Activated naive CD8-positive, alpha-beta T cell treated with anti-CD3 and anti-CD28 coated beads for 36 hours (primary cell): ENCODE measurements around the gene AMMECR1. TPM values are rescaled to one million over a fixed set of nuclear protein-coding genes. Genes with fewer than 3 reads are reported as not detected.
A peak's percentile ranks its signal among the peaks of the same experiment; 100 is the strongest.

Source experiments
- DNase-seq: peaks from one replicate; pipeline ENCODE4 v3.0.0; 2021
- H3K27ac Mint-ChIP-seq: one replicate; pipeline ENCODE4 v1.8.0; 2022; ENCODE audit warnings: mild to moderate bottlenecking, moderate library complexity, mixed read lengths
- H3K27me3 Mint-ChIP-seq: one replicate; pipeline ENCODE4 v1.8.0; 2022; ENCODE audit warnings: mild to moderate bottlenecking, mixed read lengths
- H3K36me3 Mint-ChIP-seq: one replicate; pipeline ENCODE4 v1.8.0; 2021; ENCODE audit warnings: mild to moderate bottlenecking, mixed read lengths
- H3K4me1 Mint-ChIP-seq: one replicate; pipeline ENCODE4 v1.8.0; 2021; ENCODE audit warnings: mixed read lengths
- H3K4me3 Mint-ChIP-seq: one replicate; pipeline ENCODE4 v1.8.0; 2022; ENCODE audit warnings: mild to moderate bottlenecking, moderate library complexity, mixed read lengths
- H3K9me3 Mint-ChIP-seq: one replicate; pipeline ENCODE4 v1.8.0; 2022; ENCODE audit warnings: mixed read lengths
- total RNA-seq, 2 experiments: library from RNA; stranded (reverse); gene quantifications; one replicate each; pipeline ENCODE4 v1.2.3, GENCODE V29; 2021

Gene AMMECR1
- total RNA-seq, 2 experiments from 2014 or later = 11.6 to 11.8 TPM

- Mint-ChIP-seq H3K36me3 (peaks cover 9% of the 10 kb centered on the region), H3K27me3 (no peaks in the 10 kb centered on the region), H3K4me1 (peaks cover 11% of the 10 kb centered on the region), H3K27ac (no peak overlapping the region), H3K4me3 (no peak overlapping the region), H3K9me3 (no peaks in the 10 kb centered on the region)
- DNase-seq = no peak
Observed at GRCh38 chrX:110218591-110218990, 99.3 kb downstream of the AMMECR1 start.

GRCh38 chrX:110216027-110216426 is 101.9 kb downstream of the AMMECR1 start:
- Mint-ChIP-seq H3K36me3 (peaks cover 5% of the 10 kb centered on the region), H3K9me3 (no peaks in the 10 kb centered on the region), H3K4me1 (peaks cover 9% of the 10 kb centered on the region), H3K27me3 (no peaks in the 10 kb centered on the region), H3K4me3 (no peak overlapping the region), H3K27ac (no peak overlapping the region)
- DNase-seq = no peak

DNA sequence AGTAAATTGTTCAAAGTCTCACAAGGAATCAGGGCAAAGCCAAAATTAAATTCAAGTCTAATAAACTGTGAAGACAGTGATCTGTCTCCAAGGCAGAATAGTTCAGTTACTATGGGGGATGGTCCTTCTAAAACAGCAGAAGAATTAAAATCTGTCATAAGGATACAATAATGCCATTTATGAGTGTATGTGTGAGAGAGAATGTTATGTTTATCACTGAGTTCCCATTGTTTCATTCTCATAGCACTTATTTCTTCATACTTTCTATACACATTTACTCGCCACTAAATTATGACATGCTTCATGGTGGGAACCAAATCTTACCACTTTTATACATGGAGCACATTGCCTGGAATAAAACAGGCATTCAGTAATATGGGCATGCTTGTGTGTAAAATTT is 102.5 kb downstream of the AMMECR1 start:
- no peaks in the 10 kb centered on the region for H3K27me3 Mint-ChIP-seq
- H3K36me3 Mint-ChIP-seq = peaks cover 5% of the 10 kb centered on the region
- no peak for DNase-seq
- H3K27ac Mint-ChIP-seq = no peak overlapping the region
- peaks cover 9% of the 10 kb centered on the region for H3K4me1 Mint-ChIP-seq
- no peak overlapping the region for H3K4me3 Mint-ChIP-seq
- H3K9me3 Mint-ChIP-seq = no peaks in the 10 kb centered on the region

DNA sequence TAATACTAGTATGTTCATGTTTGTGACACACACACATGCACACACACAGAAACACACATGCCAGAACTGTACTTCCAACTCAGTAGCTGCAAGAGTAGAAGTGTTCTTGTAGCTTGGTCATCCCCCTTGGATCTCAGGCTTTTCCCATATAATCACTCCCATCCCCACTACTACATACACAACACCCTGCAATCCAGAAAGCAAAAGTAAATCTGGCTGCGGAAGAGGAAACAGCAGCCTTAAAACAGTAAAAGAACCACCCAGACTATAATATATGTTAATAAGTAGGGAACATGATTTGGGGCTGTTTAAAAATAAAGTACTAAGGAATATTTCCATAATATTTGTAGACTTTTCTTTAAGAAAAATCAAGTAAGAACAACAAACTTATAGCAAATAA is 103.2 kb downstream of the AMMECR1 start:
- Mint-ChIP-seq H3K27me3 (no peaks in the 10 kb centered on the region), H3K4me3 (no peak overlapping the region)

DNA sequence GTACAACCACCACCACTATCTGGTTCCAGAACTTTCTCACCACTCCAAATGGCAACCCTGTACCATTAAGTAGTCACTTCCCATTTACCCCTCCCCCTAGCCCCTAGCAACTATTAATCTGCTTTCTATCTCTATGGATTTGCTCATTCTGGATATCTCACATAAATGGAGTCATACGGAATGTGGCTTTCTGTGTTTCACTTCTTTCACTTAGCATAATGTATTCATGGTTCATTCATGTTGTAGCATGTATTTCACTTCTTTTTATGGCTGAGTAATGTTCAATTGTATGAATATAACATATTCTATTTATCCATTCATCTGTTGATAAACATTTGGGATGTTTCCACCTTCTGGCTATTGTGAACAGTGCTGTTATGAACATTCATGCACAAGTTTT is 104.7 kb downstream of the AMMECR1 start:
- H3K27me3 Mint-ChIP-seq = no peaks in the 10 kb centered on the region
- peaks cover 4% of the 10 kb centered on the region for H3K4me1 Mint-ChIP-seq
- no peak for DNase-seq
- peaks cover 5% of the 10 kb centered on the region for H3K36me3 Mint-ChIP-seq
- no peak overlapping the region for H3K4me3 Mint-ChIP-seq
- H3K9me3 Mint-ChIP-seq = no peaks in the 10 kb centered on the region
- H3K27ac Mint-ChIP-seq = no peak overlapping the region

More for the DNA sequence above, 103.2 kb downstream of the AMMECR1 start:
- Mint-ChIP-seq H3K27ac (no peak overlapping the region), H3K36me3 (peaks cover 5% of the 10 kb centered on the region), H3K9me3 (no peaks in the 10 kb centered on the region), H3K4me1 (peaks cover 6% of the 10 kb centered on the region)
- no peak for DNase-seq

DNA sequence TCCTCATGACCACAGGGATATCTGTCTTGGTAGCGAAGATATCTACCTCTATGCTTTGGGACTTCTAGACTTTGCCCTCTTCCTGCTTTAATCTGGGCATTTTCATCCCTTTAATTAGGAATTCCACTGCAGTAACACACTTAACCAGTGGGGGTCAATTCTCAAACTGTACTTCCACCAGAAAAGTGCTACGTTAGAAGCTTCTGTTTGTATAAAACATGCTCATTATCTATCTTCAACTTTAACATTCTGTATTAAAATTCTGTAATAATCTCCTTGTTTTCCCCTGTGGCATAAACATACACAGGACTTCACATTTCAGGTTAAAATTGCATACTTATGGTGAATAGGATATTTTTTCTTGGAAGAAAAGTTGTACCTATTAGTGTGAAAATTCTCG is 105.6 kb downstream of the AMMECR1 start:
- no peak overlapping the region for H3K4me3 Mint-ChIP-seq
- H3K27ac Mint-ChIP-seq = no peak overlapping the region
- H3K27me3 Mint-ChIP-seq = no peaks in the 10 kb centered on the region
- peaks cover 5% of the 10 kb centered on the region for H3K36me3 Mint-ChIP-seq
- H3K4me1 Mint-ChIP-seq = peaks cover under 1% of the 10 kb centered on the region
- no peaks in the 10 kb centered on the region for H3K9me3 Mint-ChIP-seq
- DNase-seq = no peak

- no peak overlapping the region for H3K4me3 Mint-ChIP-seq
- no peaks in the 10 kb centered on the region for H3K9me3 Mint-ChIP-seq
- DNase-seq = no peak
- no peaks in the 10 kb centered on the region for H3K27me3 Mint-ChIP-seq
- peaks cover 2% of the 10 kb centered on the region for H3K4me1 Mint-ChIP-seq
- H3K27ac Mint-ChIP-seq = no peak overlapping the region
- H3K36me3 Mint-ChIP-seq = peaks cover 4% of the 10 kb centered on the region
Observed at GRCh38 chrX:110211340-110211739, 106.5 kb downstream of the AMMECR1 start.

DNA sequence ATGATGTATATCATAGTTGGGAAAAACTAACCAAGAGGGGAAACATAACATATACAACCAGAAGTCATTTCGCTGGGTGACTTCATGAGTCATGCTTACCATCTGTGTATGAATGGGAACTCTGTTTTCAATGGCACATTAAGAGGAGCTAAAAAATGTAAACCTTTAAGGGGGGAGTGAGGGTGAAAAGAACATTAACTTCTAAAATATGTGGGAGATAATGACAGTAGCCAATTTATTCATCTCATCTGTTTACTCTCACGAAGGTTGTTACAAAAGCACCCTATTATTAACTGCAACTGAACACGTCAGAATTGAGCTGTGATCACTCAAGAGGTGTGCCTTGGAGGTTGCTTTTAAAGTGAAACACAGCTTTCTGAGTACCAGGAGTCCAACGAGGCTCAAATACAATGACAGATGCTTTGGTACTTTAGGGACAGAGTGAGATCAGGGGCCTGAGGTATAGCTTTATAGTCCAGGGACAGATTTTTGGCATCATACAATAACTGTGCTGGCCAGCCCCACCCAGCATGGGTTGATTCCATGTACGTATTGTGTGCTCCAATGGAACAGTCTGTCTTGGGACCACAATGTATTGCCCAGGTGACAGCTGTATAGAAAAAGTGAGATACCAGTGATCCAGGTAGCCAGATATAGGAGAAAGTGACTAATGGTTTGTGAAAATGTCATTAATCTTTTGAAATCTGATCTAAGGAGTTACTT is 107.3 kb downstream of the AMMECR1 start:
- H3K27ac Mint-ChIP-seq = no peak overlapping the region
- H3K4me1 Mint-ChIP-seq = peaks cover 2% of the 10 kb centered on the region
- H3K27me3 Mint-ChIP-seq = no peaks in the 10 kb centered on the region
- no peak for DNase-seq
- no peak overlapping the region for H3K4me3 Mint-ChIP-seq
- peaks cover 3% of the 10 kb centered on the region for H3K36me3 Mint-ChIP-seq
- no peaks in the 10 kb centered on the region for H3K9me3 Mint-ChIP-seq

GRCh38 chrX:110208092-110208491 is 109.8 kb downstream of the AMMECR1 start:
- H3K4me1 Mint-ChIP-seq = peaks cover 9% of the 10 kb centered on the region
- H3K36me3 Mint-ChIP-seq = no peaks in the 10 kb centered on the region
- H3K4me3 Mint-ChIP-seq = no peak overlapping the region
- no peaks in the 10 kb centered on the region for H3K27me3 Mint-ChIP-seq
- no peak for DNase-seq
- H3K9me3 Mint-ChIP-seq = no peaks in the 10 kb centered on the region
- no peak overlapping the region for H3K27ac Mint-ChIP-seq

- DNase-seq = no peak
- H3K27me3 Mint-ChIP-seq = no peaks in the 10 kb centered on the region
- no peak overlapping the region for H3K27ac Mint-ChIP-seq
- H3K4me3 Mint-ChIP-seq = no peak overlapping the region
- H3K4me1 Mint-ChIP-seq = peaks cover 9% of the 10 kb centered on the region
- no peaks in the 10 kb centered on the region for H3K36me3 Mint-ChIP-seq
- H3K9me3 Mint-ChIP-seq = no peaks in the 10 kb centered on the region
Observed at GRCh38 chrX:110204986-110205385, 112.9 kb downstream of the AMMECR1 start.

- Mint-ChIP-seq H3K4me1 (peaks cover 9% of the 10 kb centered on the region), H3K9me3 (no peaks in the 10 kb centered on the region), H3K36me3 (no peaks in the 10 kb centered on the region), H3K4me3 (no peak overlapping the region), H3K27ac (no peak overlapping the region), H3K27me3 (no peaks in the 10 kb centered on the region)
- DNase-seq = no peak
Observed at GRCh38 chrX:110201799-110202198, 116.1 kb downstream of the AMMECR1 start.

DNA sequence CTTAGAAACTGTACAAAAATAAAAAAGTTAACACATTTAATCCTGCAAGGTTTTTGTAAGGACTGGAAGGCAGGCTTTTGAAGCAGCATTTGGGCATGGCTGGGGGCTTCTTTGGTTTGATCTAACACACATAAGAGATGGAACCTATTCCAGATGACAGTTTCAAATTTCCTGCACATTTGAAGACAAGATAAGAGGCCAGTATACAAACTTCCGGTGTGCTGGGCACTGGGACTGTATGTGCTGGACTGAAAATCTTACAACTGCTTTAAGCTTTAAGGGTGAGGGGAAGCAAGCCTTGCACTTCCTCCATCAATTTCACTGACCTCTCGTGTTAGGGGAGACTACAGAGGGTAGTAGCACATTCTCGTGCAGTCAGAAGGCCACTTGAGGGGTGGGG is 122.9 kb downstream of the AMMECR1 start:
- H3K4me3 Mint-ChIP-seq = no peak overlapping the region
- no peaks in the 10 kb centered on the region for H3K36me3 Mint-ChIP-seq
- no peaks in the 10 kb centered on the region for H3K9me3 Mint-ChIP-seq
- no peaks in the 10 kb centered on the region for H3K4me1 Mint-ChIP-seq
- no peak overlapping the region for H3K27ac Mint-ChIP-seq
- DNase-seq = no peak
- no peaks in the 10 kb centered on the region for H3K27me3 Mint-ChIP-seq

DNA sequence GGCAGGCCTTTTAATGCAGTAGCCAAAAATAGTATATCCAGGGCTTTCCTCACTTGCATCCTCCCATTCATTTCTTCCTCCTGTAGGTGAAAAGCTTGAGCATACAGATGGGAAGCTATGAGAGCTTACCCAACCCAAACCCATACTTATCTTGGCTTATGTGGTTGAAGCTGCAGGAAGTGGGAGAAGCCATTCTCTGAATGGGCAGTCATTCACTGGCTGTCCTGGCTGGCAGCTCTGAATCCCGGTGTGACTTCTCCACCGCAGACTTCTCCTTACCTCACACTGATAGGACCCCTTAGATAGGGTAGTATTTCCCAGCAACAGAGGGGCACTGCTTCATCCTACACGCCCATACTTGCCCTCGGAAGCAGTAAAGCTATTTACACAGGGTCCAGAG is 125.4 kb downstream of the AMMECR1 start:
- Mint-ChIP-seq H3K27me3 (no peaks in the 10 kb centered on the region), H3K27ac (no peak overlapping the region), H3K4me3 (no peak overlapping the region), H3K4me1 (peaks cover 13% of the 10 kb centered on the region), H3K9me3 (peaks cover 3% of the 10 kb centered on the region), H3K36me3 (peaks cover 1% of the 10 kb centered on the region)
- DNase-seq = no peak

- no peak overlapping the region for H3K4me3 Mint-ChIP-seq
Observed at GRCh38 chrX:110188701-110189558, 129.0 kb downstream of the AMMECR1 start.

DNA sequence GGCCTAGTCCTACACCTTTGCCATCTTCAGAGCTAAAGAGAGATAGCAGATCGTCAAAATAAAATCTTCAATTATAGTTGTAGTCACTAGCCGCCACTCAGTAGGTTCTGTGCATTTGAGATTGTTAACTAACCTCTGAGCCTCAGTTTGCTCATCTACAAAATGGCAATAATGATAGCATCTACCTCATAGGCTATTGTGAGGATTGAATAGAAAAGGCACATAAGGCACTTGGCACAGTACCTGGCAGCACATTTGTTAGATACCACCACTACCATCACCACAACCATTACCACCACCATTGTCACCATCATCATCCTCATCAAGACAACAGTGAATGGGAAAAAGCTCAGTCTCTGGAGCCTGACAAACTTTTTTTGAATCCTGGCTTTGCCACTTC is 134.6 kb downstream of the AMMECR1 start:
- DNase-seq = no peak
- peaks cover 5% of the 10 kb centered on the region for H3K9me3 Mint-ChIP-seq
- H3K4me3 Mint-ChIP-seq = no peak overlapping the region
- peaks cover 4% of the 10 kb centered on the region for H3K4me1 Mint-ChIP-seq
- H3K27ac Mint-ChIP-seq = no peak overlapping the region
- no peaks in the 10 kb centered on the region for H3K27me3 Mint-ChIP-seq
- H3K36me3 Mint-ChIP-seq = peaks cover 21% of the 10 kb centered on the region

More at GRCh38 chrX:110188701-110189558, 129.0 kb downstream of the AMMECR1 start:
- no peak for DNase-seq
- H3K9me3 Mint-ChIP-seq = peaks cover 5% of the 10 kb centered on the region
- H3K4me1 Mint-ChIP-seq = peaks cover 13% of the 10 kb centered on the region
- H3K27ac Mint-ChIP-seq = peak overlapping the region; percentile 48
- peaks cover 14% of the 10 kb centered on the region for H3K36me3 Mint-ChIP-seq
- no peaks in the 10 kb centered on the region for H3K27me3 Mint-ChIP-seq
